IPS-18c (cell line): ENCODE measurements around the gene CLCN2.

Experiments
- H3K4me3 ChIP-seq: 2 replicates; pipeline ENCODE4 v1.7.0; 2013; ENCODE audit warnings: low read depth, mild to moderate bottlenecking, low read length, moderate library complexity; ENCODE audit not compliant: insufficient read depth
- H3K9me3 ChIP-seq: one replicate; pipeline ENCODE4 v1.6.1; 2013; ENCODE audit warnings: mild to moderate bottlenecking, low read length, moderate library complexity; ENCODE audit not compliant: control insufficient read depth, insufficient read depth

Gene CLCN2

DNA sequence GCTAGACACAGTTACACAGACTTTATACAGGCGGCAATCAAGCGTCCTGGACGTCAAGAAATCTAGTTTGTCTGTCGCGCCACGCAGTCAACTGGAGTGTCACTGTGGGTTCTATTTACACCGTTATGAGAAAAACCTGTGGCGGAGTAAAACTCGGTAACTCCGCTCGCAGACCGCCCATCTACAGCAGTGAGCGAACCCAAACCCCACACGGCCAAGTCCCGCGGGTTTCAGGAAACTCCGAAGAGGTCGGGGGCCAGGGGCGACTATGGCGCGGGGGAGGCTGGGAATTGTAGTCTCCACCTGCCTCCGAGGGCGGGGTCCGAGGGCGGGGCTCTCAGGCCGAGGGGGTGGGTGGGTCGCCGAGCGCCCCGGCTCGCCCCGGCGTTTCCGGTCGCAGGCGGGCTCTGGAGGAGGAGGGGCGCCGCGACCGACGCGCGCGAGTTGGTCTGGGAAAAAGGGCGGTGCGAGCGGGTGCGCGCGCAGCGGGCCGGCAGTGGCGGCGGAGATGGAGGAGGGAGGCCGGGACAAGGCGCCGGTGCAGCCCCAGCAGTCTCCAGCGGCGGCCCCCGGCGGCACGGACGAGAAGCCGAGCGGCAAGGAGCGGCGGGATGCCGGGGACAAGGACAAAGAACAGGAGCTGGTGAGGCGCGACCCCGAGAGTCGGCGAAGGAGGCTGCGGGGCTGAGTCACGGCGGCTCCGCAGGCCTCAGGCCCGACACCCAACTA, 62.5 kb downstream of the CLCN2 start, which contains the start of gene PSMD2:
TSS of gene PSMD2 (plus strand) at position 483 of the 729 bp plus-strand sequence. CDS start at position 509, 26 bp downstream.
- H3K4me3 ChIP-seq = peak within 1 kb of the TSS; percentile 86
- peaks cover 2% of the 10 kb centered on the region for H3K9me3 ChIP-seq

DNA sequence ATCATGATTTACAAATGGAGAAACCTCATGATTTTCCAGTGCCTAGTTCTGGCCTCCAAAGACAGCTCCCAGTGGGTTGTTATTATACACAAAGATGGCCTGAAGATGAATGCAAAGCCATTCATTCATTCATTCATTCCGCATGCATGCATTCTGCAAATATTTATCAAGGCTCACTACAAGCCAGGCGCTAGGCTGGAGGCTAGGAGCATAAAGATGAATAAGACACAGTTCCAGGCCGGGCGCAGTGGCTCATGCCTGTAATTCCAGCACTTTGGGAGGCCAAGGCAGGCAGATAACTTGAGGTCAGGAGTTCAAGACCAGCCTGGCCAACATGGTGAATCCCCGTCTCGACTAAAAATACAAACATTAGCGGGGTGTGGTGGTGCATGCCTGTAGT, 64.8 kb downstream of the CLCN2 start:
- Histone ChIP-seq H3K9me3 (peaks cover 2% of the 10 kb centered on the region), H3K4me3 (no peak overlapping the region)
